HG02588 (cell line): ENCODE measurements around the gene CD244.

Source experiments
- ATAC-seq: cut with Tn5 transposase; IDR thresholded peaks from one replicate; pipeline ENCODE4 v1.9.1; 2021; ENCODE audit warnings: mild to moderate bottlenecking, moderate library complexity; ENCODE audit not compliant: unreplicated experiment

The CD244 gene

GRCh38 chr1:160850993-160851392 is 11.7 kb downstream of the CD244 start:
- ATAC-seq, result no peak

- ATAC-seq, result no peak
Observed at GRCh38 chr1:160850541-160850940, 12.1 kb downstream of the CD244 start.

GRCh38 chr1:160846281-160846680 is 16.4 kb downstream of the CD244 start:
- ATAC-seq, result no peak

GRCh38 chr1:160844447-160845232 is 18.0 kb downstream of the CD244 start:
- ATAC-seq, result no peak

- no peak for ATAC-seq
Observed at GRCh38 chr1:160841079-160841478, 21.6 kb downstream of the CD244 start.

GRCh38 chr1:160839746-160840145 is 22.9 kb downstream of the CD244 start:
- ATAC-seq, result no peak

- ATAC-seq, result no peak
Observed at GRCh38 chr1:160838888-160839287, 23.8 kb downstream of the CD244 start.

- peak; percentile 73 for ATAC-seq
Observed at GRCh38 chr1:160837558-160838205, 25.0 kb downstream of the CD244 start.

- ATAC-seq, result no peak
Observed at GRCh38 chr1:160836981-160837557, 25.6 kb downstream of the CD244 start.

- no peak for ATAC-seq
Observed at GRCh38 chr1:160836561-160836960, 26.1 kb downstream of the CD244 start.

- no peak for ATAC-seq
Observed at GRCh38 chr1:160835751-160836150, 26.9 kb downstream of the CD244 start.

- no peak for ATAC-seq
Observed at GRCh38 chr1:160834945-160835565, 27.6 kb downstream of the CD244 start.

GRCh38 chr1:160830321-160831153 is 32.1 kb downstream of the CD244 start:
- no peak for ATAC-seq

GRCh38 chr1:160829766-160830165 is 32.9 kb downstream of the CD244 start:
- ATAC-seq, result no peak

GRCh38 chr1:160827418-160827817 is 35.3 kb downstream of the CD244 start:
- no peak for ATAC-seq

GRCh38 chr1:160826546-160826945 is 36.1 kb downstream of the CD244 start:
- no peak for ATAC-seq

- no peak for ATAC-seq
Observed at GRCh38 chr1:160823296-160823695, 39.4 kb downstream of the CD244 start.

- no peak for ATAC-seq
Observed at GRCh38 chr1:160821627-160822026, 41.1 kb downstream of the CD244 start.

GRCh38 chr1:160819186-160819585 is 43.5 kb downstream of the CD244 start:
- no peak for ATAC-seq

GRCh38 chr1:160818207-160818937 is 44.3 kb downstream of the CD244 start:
- ATAC-seq, result no peak
